Right renal cortex interstitium (tissue), 3 donors: ENCODE data around the gene ARHGAP6. TPM values are rescaled to one million over a fixed set of nuclear protein-coding genes. Genes with fewer than 3 reads are reported as not detected.

Experiments
- DNase-seq, 3 donors: peaks; one replicate each; pipeline ENCODE4 v3.0.0-alpha.2; 2013; ENCODE audit warnings: low read depth in 3 of 3, low spot score in 2 of 3
- polyA plus RNA-seq, 3 donors: library from polyadenylated mRNA; unstranded; fragments of 120-200 nt; gene quantifications; one replicate each; pipeline ENCODE4 v1.2.1, GENCODE V29; 2013; ENCODE audit not compliant: insufficient read length in 3 of 3

The ARHGAP6 gene
- polyA plus RNA-seq, 3 donors, result 13.7 to 15.4 (median 13.9) TPM

GRCh38 chrX:11196476-11196875 lies 469.2 kb downstream of the ARHGAP6 start:
- no peak for DNase-seq

- DNase-seq, result no peak
Measured at GRCh38 chrX:11193035-11193469, 472.7 kb downstream of the ARHGAP6 start.

DNA sequence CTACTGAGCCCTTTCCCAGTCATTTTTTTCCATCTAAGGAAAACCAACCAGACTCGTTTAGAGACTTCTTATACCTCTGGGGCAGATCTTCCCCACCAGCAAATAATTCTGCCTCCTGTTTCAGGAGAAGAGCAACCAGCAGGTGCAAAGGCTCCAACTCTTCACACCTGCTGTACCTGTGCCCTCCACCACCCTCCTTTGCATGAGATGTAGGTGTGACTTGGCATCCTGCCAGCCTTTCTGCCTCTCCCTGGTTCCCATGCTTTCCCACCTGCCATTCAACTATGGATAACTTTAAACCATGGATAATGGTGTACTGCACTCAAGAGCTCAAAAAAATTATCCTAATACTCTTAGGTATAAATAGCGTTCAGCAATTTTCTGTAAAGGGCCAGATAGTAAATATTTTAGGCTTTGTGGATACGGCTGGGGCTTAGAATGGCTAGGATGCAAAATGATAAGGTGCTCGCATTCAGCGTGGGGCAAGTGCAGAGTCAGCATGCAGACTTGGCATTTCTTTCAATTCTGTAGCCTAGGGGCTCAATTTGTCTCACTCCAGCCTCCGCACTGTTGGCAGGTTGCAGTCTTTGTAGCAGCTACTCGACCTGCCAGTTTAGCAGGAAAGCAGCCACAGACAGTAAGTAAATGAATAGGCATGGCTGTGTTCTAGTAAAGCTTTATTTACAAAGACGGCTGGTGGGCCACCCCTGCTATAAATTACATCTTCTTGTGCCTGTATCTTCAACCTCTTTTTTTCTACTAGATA lies 474.8 kb downstream of the ARHGAP6 start:
- DNase-seq, result no peak

GRCh38 chrX:11189097-11189496 lies 476.6 kb downstream of the ARHGAP6 start:
- no peak for DNase-seq

DNA sequence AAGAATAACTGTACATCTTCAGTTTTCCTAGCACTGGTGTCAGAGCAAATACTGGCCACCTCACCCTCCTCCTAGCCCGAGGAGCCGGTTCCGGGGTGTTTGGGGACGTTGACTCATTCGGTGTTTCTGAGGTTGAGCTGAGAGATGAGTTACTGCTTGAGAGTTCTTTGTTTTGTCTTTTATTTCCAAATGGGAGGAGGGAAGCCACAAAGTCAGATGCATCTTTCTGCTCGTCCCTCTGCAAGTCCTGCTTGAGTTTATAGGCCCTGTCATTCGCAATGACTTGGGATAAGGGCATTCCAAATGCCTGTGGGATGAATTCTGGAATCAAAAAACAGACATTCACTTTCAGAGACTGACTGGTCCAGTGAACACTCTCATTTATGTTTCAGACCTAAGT lies 477.1 kb downstream of the ARHGAP6 start:
- DNase-seq, result no peak

DNA sequence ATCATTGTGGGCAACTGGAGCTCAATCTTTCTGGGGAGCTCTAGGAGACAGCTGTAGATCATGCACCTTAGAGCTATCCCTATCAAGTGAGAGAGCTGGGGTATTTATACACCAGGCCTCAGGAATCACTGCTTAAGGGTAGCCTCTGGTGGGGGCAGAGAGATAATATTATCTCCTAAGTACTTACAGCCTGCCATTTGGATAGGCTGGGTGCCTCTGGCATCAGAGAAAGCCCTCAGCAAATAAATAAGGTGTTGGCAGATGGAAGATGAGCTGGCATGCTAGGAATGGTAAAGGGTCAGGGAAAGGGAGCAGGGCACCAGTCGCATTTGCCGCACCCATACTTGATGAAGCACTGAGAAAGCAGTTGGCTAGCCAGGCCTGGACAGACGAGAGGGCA lies 478.7 kb downstream of the ARHGAP6 start:
- DNase-seq, result no peak

- DNase-seq, result no peak
Measured at GRCh38 chrX:11185861-11186260, 479.9 kb downstream of the ARHGAP6 start.

DNA sequence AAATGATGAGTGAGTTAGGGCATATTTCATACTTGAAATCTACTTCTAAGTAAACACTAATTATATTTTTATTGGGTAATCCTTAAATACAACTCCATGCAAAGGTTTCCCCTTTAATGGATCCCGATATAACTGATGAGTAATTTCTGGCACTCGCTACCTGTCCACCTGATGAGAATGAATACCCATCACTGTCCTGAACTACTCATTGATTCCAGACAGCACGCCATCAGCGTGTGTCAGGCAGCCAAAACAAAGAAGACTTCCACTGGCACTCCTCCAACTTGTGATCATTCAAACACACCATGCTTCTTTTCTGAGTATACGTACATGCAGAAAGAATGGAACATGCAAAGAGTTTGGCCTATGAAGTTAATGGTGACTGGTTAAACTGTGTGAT lies 485.1 kb downstream of the ARHGAP6 start:
- no peak for DNase-seq

GRCh38 chrX:11172415-11172814 lies 493.3 kb downstream of the ARHGAP6 start:
- DNase-seq, result no peak

DNA sequence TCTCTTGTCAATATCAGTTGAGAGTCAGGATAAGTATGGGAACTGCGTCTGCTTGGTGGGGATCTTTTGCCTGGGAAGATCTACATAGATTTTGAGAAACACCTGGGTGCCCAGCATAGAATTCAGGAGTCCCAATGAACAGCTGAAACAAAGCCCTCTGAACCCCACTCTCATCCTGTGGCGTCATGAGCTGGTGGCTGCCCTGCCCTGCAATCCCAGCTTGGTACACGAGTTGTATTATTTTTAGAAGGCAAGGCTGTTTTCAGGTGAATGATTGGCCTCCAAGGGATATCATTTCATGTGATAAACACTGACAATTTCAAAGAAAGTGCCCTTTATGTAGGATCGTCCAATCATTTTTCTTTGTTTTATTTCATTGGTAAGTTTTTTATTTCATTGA lies 493.8 kb downstream of the ARHGAP6 start:
- no peak for DNase-seq

GRCh38 chrX:11164433-11164832 lies 501.3 kb downstream of the ARHGAP6 start:
- DNase-seq, result no peak

DNA sequence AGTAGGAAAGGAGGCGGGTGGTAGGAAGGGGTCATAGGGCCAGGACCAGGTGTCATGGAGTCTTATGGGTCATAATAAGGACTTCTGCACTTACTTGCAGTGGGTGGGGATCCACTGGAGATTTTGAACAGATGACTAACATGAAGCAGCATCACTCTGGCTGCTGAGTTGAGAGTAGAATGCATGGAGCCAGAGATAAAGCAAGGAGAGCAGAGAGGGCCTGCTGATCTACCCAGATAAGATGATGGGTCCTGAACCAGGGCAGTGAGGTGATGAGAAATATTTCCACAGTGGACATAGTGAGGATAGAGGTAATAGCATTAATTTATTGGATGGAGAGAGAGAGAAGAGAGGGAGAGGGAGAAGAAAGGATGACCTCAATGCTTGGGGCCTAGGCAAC lies 506.6 kb downstream of the ARHGAP6 start:
- no peak for DNase-seq

DNA sequence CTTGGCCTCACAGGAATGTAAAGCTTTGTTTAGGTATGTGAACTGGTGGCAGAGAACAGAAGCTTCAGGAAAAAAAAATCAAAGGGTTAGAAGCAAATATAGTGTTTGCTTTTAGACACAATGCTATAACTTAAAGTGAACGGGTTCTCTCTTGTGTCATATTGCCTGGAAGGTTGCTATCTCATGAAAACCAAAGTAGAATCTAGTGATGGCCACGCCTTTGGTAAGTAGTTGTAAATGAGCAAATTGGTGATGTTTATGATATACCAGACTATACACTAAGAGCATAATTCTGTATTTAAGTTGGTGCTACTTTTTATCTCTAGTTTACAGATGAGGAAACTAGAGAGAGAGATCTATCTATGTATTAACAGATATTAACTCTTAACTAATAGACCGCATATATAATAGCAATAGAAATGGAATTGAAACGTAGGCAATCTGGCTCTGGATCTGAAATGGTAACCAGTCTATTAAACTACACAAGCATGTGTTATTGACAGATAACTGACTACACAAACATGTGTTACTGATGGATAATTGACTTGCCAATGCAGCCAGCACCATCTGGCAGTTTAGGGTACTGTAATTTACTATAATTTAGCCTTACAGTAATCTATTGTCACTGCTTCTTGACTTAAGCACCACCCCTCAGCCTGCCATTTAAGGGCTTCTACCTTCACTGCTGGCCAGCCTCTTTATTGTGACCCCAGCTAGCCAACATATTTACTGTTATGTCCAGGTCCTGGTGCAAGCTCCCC lies 513.7 kb downstream of the ARHGAP6 start:
- DNase-seq, result no peak

GRCh38 chrX:11148401-11148800 lies 517.3 kb downstream of the ARHGAP6 start:
- DNase-seq, result no peak

GRCh38 chrX:11146411-11146810 lies 519.3 kb downstream of the ARHGAP6 start:
- DNase-seq, result no peak

DNA sequence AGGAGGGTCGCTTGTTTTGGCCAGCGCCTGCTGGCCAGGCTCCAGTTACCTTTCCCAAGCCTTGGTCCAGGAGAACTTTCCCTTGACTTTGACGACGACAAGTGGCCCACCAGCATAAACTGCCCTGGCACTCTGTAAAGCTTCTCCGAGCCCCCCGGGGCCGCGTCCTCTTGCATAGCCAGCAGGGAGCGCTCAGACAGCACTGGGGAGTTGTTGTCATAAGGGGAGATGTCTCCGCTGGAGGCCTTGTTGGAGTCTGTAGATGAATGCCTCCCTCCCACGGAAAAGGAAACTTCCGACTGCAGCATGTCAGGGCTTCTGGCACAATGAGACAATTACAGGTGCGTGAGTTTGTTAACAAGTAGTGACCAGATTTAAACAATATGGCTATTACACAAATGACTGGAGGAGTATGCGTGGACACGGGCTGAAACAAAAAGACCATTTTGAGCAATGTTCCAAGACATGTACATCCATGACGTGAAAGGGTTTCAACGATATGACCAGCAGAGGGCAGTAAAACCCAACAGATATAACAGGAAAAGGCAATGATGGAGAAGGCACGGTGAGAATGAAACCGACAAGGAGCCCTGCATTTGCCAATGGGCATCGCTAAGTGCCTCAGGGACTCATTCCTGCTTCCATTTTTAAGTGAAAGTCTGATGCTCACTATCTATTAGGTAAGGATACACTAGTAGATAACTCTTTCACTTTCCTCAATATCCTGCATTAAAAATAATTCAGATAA lies 521.6 kb downstream of the ARHGAP6 start:
- DNase-seq, result peak; percentile 55 to 72 (median 56)

GRCh38 chrX:11138498-11139390 lies 527.0 kb downstream of the ARHGAP6 start:
- DNase-seq, result no peak

- DNase-seq, result peak in 1 of 3 donors; percentile 24
Measured at GRCh38 chrX:11137543-11138139, 528.1 kb downstream of the ARHGAP6 start.

DNA sequence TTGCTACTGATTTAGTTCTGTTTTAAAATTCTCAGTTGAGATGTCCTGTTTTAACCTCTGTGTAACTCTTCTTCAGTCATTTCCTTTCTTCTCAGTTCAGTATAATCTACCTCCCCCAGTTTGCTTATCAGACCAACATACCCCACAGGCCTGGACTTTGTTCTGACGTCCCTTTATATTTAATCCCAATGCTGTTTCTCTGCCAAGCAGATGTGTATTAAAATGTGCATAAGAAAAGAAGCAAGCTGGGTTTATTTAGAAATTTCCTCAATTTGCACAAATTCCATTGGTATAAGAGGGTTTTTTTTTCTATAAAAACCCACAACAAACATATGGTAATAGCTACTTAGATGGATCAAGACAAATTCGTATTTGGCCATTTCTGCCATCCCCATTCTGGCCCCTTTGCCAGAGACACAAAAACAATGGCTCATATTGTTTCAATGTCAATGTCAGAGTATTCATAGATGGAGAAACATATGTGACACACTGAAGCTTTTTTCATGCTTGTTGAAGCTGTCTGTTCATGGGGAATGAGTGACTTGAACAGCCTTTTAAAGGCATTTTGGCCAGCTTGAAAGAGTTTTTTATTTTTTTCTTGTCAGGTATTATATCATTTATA lies 530.0 kb downstream of the ARHGAP6 start:
- no peak for DNase-seq
